Measurements from ENCODE around the gene KLHDC1. TPM values are rescaled to one million over a fixed set of nuclear protein-coding genes. Genes with fewer than 3 reads are reported as not detected.
"Not testable (repeated sequence)": the region's sequence is repeated elsewhere in the genome, so short reads cannot be mapped to it uniquely, and the experiment has no call there.

Gene KLHDC1
- total and polyA plus RNA-seq, 12 donors, result 1.9 to 9.9 (median 4.5) TPM

GRCh38 chr14:49769171-49769570 lies 76.3 kb downstream of the KLHDC1 start:
- peaks cover 26 to 34% of the 10 kb centered on the region in 2 donors for H3K4me1 ChIP-seq (replicated peaks in 1 of 2)
- peaks cover 0 to 7% of the 10 kb centered on the region in 2 donors for H3K36me3 ChIP-seq (replicated peaks in 1 of 2)
- intact Hi-C loops (cut with DNase I), result loop anchor here (5.0 to 10.0 kb wide), 2 partner anchors 132 to 134 kb away; partner anchors contain the start of gene DNAAF2 (in 2 of the 2)
- WGBS, 4 donors, result 15 to 24% (median 20%) methylated on average over 6 of the region's 6 CpGs
- H3K4me3 ChIP-seq, result peak overlapping the region in 3 of 4 donors; percentile 33 to 100 (median 84)
- peak overlapping the region; percentile 87 to 99 (median 98) for H3K27ac ChIP-seq
- H3K9me3 ChIP-seq (replicated peaks in 1 of 3), result no peaks in the 10 kb centered on the region
- DNase-seq, result peak in 1 of 7 donors; percentile 29
- H3K27me3 ChIP-seq, result no peaks in the 10 kb centered on the region
- TF ChIP-seq CTCF (IDR thresholded peaks at IDR 0.05), result no peak
- TF ChIP-seq POLR2A (IDR thresholded peaks at IDR 0.05), result no peak

- intact Hi-C loops (cut with DNase I), result loop anchor here (5.0 to 10.0 kb wide), 2 partner anchors 132 to 135 kb away; partner anchors contain the start of gene DNAAF2 (in 2 of the 2)
- no peak for TF ChIP-seq CTCF (IDR thresholded peaks at IDR 0.05)
- no peak for TF ChIP-seq POLR2A (IDR thresholded peaks at IDR 0.05)
- Histone ChIP-seq H3K36me3 (replicated peaks in 1 of 2) (peaks cover 0 to 12% of the 10 kb centered on the region in 2 donors), H3K27me3 (no peaks in the 10 kb centered on the region), H3K4me1 (replicated peaks in 1 of 2) (peaks cover 26 to 34% of the 10 kb centered on the region in 2 donors), H3K4me3 (peak overlapping the region in 2 of 4 donors; percentile 33 to 84), H3K9me3 (replicated peaks in 1 of 3) (no peaks in the 10 kb centered on the region), H3K27ac (peak overlapping the region in 3 of 5 donors; percentile 92 to 99 (median 98))
- WGBS, 4 donors, result 66 to 77% (median 73%) methylated on average over 15 of the region's 15 CpGs
- peak in 2 of 7 donors; percentile 22 to 25 for DNase-seq
Measured at GRCh38 chr14:49769581-49770211, 76.8 kb downstream of the KLHDC1 start.

GRCh38 chr14:49770212-49770817 lies 77.4 kb downstream of the KLHDC1 start:
- 41 to 57% (median 51%) methylated on average over 4 of the region's 4 CpGs for WGBS, 4 donors
- DNase-seq, result no peak
- intact Hi-C loops (cut with DNase I), result no loop called here
- peaks cover 26 to 34% of the 10 kb centered on the region in 2 donors for H3K4me1 ChIP-seq (replicated peaks in 1 of 2)
- TF ChIP-seq POLR2A (IDR thresholded peaks at IDR 0.05), result no peak
- TF ChIP-seq CTCF (IDR thresholded peaks at IDR 0.05), result no peak
- peak overlapping the region in 3 of 5 donors; percentile 24 to 64 (median 50) for H3K27ac ChIP-seq
- H3K36me3 ChIP-seq (replicated peaks in 1 of 2), result peaks cover 0 to 18% of the 10 kb centered on the region in 2 donors
- H3K9me3 ChIP-seq (replicated peaks in 1 of 3), result no peaks in the 10 kb centered on the region
- H3K4me3 ChIP-seq, result peak overlapping the region in 1 of 4 donors; percentile 84
- no peaks in the 10 kb centered on the region for H3K27me3 ChIP-seq

- H3K27ac ChIP-seq; H3K4me3 ChIP-seq; DNase-seq; intact Hi-C loops (cut with DNase I); H3K9me3 ChIP-seq (replicated peaks in 1 of 3); H3K27me3 ChIP-seq: not testable (repeated sequence)
- peaks cover 0 to 27% of the 10 kb centered on the region in 2 donors for H3K36me3 ChIP-seq (replicated peaks in 1 of 2)
- H3K4me1 ChIP-seq (replicated peaks in 1 of 2), result peaks cover 24 to 31% of the 10 kb centered on the region in 2 donors
- WGBS, 4 donors, result 91 to 95% (median 95%) methylated on average over 10 of the region's 10 CpGs
Measured at GRCh38 chr14:49771691-49772090, 78.8 kb downstream of the KLHDC1 start.

Measured in adrenal gland (tissue), 12 donors.